ENCODE data around the gene PPARG.

Gene PPARG

DNA sequence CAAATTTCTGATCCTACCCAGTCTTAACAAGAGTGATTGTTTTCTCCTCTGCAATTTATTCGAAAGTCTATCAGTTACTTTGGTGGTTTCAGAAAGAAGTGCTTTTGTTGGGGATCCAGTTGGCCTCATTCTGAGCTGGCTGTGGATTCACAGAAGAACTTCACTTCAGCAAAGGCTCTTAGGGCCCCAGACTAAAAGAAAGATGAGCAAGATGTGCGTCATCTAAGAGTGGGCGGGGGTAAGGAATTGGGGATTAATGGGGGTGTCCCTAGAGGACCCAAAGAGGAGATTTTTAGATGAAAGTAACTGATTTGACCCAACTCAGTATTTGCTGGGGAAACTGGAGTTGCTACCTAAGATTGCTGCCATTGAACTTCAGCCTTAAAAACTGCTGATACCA, 131.5 kb downstream of the PPARG start:
- Histone ChIP-seq H3K4me1 (ENCODE audit: control insufficient read depth, insufficient read depth, low read length) (peaks cover 29% of the 10 kb centered on the region), H3K9me3 (ENCODE audit: control insufficient read depth, low read length) (no peaks in the 10 kb centered on the region), H3K4me3 (ENCODE audit: low read length) (no peak overlapping the region), H3K36me3 (ENCODE audit: control insufficient read depth, insufficient read depth, low read length) (no peaks in the 10 kb centered on the region), H3K9ac (ENCODE audit: low read length) (no peak overlapping the region), H3K27me3 (ENCODE audit: control insufficient read depth, insufficient read depth, low read length) (no peaks in the 10 kb centered on the region)

- H3K4me1 ChIP-seq (ENCODE audit: control insufficient read depth, insufficient read depth, low read length): peaks cover 37% of the 10 kb centered on the region
- H3K9me3 ChIP-seq (ENCODE audit: control insufficient read depth, low read length): no peaks in the 10 kb centered on the region
- H3K27me3 ChIP-seq (ENCODE audit: control insufficient read depth, insufficient read depth, low read length): no peaks in the 10 kb centered on the region
- H3K36me3 ChIP-seq (ENCODE audit: control insufficient read depth, insufficient read depth, low read length): no peaks in the 10 kb centered on the region
- H3K4me3 ChIP-seq (ENCODE audit: low read length): no peak overlapping the region
- no peak overlapping the region for H3K9ac ChIP-seq (ENCODE audit: low read length)
These were observed 132.3 kb downstream of the PPARG start for GRCh38 chr3:12421132-12421531.

- H3K4me3 ChIP-seq (ENCODE audit: low read length): no peak overlapping the region
- H3K27me3 ChIP-seq (ENCODE audit: control insufficient read depth, insufficient read depth, low read length): no peaks in the 10 kb centered on the region
- H3K4me1 ChIP-seq (ENCODE audit: control insufficient read depth, insufficient read depth, low read length): peaks cover 41% of the 10 kb centered on the region
- H3K9ac ChIP-seq (ENCODE audit: low read length): no peak overlapping the region
- no peaks in the 10 kb centered on the region for H3K9me3 ChIP-seq (ENCODE audit: control insufficient read depth, low read length)
- H3K36me3 ChIP-seq (ENCODE audit: control insufficient read depth, insufficient read depth, low read length): no peaks in the 10 kb centered on the region
These were observed 134.3 kb downstream of the PPARG start for GRCh38 chr3:12423131-12423530.

DNA sequence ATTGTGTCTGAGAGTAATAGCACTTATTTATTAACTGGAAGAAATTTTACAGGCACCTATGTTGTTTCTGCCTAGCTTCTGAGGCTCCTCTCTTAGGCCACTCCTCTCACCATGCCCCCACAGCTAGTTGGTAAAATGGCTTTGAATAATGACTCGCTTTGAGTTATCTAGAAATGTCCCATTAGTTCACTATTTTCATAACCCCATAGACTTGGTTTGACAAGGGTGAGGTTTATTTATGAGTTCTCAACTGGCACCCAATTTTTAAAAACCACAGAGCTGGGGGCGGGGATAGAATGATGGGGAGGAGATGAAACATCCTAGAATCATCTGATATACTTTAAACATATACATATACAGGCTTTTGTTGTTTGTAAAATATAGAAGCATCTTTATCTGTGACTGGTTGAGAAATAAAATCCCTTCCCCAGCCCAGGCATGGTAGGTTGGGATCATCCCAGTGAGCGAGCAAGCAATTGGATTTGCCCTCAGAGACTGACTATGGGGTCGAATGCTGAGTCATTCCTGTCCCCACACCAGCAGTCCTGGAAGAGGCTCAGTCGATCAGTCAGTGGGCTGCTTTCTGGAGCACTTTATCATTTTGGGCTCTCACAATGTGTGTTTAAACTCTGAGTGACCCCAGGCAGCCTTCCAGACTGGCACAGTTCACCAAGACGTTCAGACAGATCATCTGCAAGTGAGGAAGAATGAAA, 135.2 kb downstream of the PPARG start:
- Histone ChIP-seq H3K36me3 (ENCODE audit: control insufficient read depth, insufficient read depth, low read length) (no peaks in the 10 kb centered on the region), H3K4me1 (ENCODE audit: control insufficient read depth, insufficient read depth, low read length) (peaks cover 41% of the 10 kb centered on the region), H3K9me3 (ENCODE audit: control insufficient read depth, low read length) (no peaks in the 10 kb centered on the region), H3K4me3 (ENCODE audit: low read length) (no peak overlapping the region), H3K27me3 (ENCODE audit: control insufficient read depth, insufficient read depth, low read length) (no peaks in the 10 kb centered on the region), H3K9ac (ENCODE audit: low read length) (no peak overlapping the region)

DNA sequence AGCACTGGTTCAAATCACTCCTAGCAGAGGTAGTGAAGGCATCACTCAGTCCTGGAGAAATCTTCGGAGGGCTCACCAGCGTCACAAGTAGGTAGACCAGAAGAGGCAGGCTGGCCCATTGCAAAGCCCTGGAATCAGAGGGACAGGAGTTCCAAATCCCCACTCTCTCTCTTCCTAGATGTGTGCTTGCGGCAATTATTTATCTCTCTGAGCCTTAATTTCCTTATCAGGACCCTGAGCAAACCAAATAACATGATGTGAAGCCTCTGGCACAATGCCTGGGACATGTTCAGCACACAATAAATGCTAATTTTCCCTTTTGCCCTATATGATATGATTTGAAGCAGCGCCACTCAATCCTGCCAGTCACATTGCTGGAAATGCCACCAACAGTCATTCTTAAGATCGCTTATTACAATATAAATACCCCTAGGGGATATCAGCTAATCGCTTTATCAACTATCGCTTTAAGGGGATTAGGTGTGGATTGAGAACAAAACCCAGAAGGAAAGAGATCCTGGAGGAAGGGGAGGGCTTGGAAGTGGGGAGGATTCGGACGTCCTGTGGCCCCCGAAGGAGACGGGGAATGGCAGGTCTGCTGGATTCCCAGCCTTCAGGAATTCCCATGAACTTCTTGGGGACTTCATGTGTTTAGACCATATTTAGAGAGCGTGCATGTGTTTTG, 135.9 kb downstream of the PPARG start:
- Histone ChIP-seq H3K9ac (ENCODE audit: low read length) (no peak overlapping the region), H3K9me3 (ENCODE audit: control insufficient read depth, low read length) (no peaks in the 10 kb centered on the region), H3K4me3 (ENCODE audit: low read length) (no peak overlapping the region), H3K4me1 (ENCODE audit: control insufficient read depth, insufficient read depth, low read length) (peaks cover 41% of the 10 kb centered on the region), H3K36me3 (ENCODE audit: control insufficient read depth, insufficient read depth, low read length) (no peaks in the 10 kb centered on the region), H3K27me3 (ENCODE audit: control insufficient read depth, insufficient read depth, low read length) (no peaks in the 10 kb centered on the region)

DNA sequence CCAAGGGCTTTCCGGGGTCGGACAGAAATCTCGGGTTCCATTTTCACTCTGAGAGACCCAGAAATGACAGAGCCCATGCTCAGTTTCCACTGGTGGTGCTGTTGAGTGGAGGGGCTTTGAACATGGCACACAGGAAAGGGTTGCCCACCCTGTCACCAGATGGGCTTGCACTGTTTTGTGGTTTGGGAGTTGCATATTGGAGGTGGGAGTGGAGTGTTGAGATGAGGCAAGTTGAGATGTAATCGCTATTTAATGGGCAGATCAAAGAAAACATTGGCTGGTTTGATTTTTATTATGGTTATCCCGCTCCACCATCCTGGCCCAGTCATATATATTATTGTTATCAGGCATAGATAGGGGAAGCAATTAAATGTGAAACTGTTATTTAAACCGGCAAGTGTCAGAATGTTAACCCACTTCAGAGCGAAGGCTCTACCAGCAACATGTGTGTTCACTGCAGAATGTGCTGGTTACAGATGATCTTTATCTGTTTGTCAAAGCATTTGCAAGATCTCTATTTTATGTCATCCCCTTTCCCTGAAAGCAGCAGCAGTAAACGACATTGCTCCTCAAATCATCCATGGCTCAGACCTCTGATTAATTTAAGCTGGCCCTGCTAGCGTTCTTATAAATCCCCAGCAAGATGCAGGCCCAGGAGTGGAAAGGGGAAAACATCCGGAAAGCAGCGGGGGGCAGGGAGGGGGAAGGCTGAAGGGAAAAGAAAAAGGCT, 137.1 kb downstream of the PPARG start:
- Histone ChIP-seq H3K9me3 (ENCODE audit: control insufficient read depth, low read length) (no peaks in the 10 kb centered on the region), H3K36me3 (ENCODE audit: control insufficient read depth, insufficient read depth, low read length) (no peaks in the 10 kb centered on the region), H3K27me3 (ENCODE audit: control insufficient read depth, insufficient read depth, low read length) (no peaks in the 10 kb centered on the region), H3K4me3 (ENCODE audit: low read length) (no peak overlapping the region), H3K9ac (ENCODE audit: low read length) (no peak overlapping the region), H3K4me1 (ENCODE audit: control insufficient read depth, insufficient read depth, low read length) (peaks cover 41% of the 10 kb centered on the region)

DNA sequence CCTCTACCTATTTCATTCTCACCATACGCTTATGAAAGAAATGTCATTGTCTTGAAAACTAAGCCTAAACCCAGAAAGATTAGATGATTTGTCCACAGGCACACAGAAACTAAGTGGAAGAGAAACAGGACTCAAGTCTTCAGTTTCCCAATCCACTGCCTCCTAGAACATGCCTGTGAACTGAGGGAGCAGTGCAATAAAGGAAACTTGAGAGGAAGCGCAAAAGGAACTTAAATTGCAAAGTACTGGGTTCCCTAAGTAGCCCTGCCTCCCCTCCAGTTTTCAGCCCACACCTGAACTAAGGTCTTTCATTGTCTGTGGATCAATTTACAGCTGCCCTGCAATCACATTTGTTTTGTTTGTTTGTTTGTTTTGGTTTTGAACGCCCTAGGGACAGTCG, 138.7 kb downstream of the PPARG start:
- H3K9me3 ChIP-seq (ENCODE audit: control insufficient read depth, low read length): no peaks in the 10 kb centered on the region
- no peak overlapping the region for H3K9ac ChIP-seq (ENCODE audit: low read length)

DNA sequence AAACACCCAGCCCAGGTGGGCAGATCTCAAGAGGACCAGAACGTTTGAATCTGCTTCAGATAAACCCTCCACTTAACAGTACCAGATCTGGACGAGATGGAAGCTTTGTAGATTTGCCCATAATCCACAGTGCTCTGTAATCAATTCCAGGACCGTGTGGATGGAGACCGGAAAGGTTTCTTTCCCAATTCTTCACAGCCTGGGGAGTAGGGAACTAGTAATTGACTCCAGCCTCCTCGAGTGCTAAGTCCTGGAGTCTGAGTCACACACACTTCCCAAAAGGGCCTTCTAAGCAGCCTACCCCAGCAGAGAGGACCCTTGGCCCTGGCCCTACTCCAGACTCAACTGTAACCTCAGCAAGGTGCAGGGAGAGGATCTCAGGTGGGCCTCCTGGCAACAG, 139.3 kb downstream of the PPARG start:
- Histone ChIP-seq H3K9me3 (ENCODE audit: control insufficient read depth, low read length) (no peaks in the 10 kb centered on the region), H3K27me3 (ENCODE audit: control insufficient read depth, insufficient read depth, low read length) (no peaks in the 10 kb centered on the region), H3K36me3 (ENCODE audit: control insufficient read depth, insufficient read depth, low read length) (no peaks in the 10 kb centered on the region), H3K4me1 (ENCODE audit: control insufficient read depth, insufficient read depth, low read length) (peaks cover 35% of the 10 kb centered on the region), H3K9ac (ENCODE audit: low read length) (no peak overlapping the region), H3K4me3 (ENCODE audit: low read length) (no peak overlapping the region)

More for the DNA sequence above, 138.7 kb downstream of the PPARG start:
- H3K36me3 ChIP-seq (ENCODE audit: control insufficient read depth, insufficient read depth, low read length): no peaks in the 10 kb centered on the region
- peaks cover 41% of the 10 kb centered on the region for H3K4me1 ChIP-seq (ENCODE audit: control insufficient read depth, insufficient read depth, low read length)
- H3K27me3 ChIP-seq (ENCODE audit: control insufficient read depth, insufficient read depth, low read length): no peaks in the 10 kb centered on the region
- H3K4me3 ChIP-seq (ENCODE audit: low read length): no peak overlapping the region

GRCh38 chr3:12430086-12430485, 141.2 kb downstream of the PPARG start:
- Histone ChIP-seq H3K27me3 (ENCODE audit: control insufficient read depth, insufficient read depth, low read length) (no peaks in the 10 kb centered on the region), H3K36me3 (ENCODE audit: control insufficient read depth, insufficient read depth, low read length) (no peaks in the 10 kb centered on the region), H3K9ac (ENCODE audit: low read length) (no peak overlapping the region), H3K4me1 (ENCODE audit: control insufficient read depth, insufficient read depth, low read length) (peaks cover 15% of the 10 kb centered on the region), H3K4me3 (ENCODE audit: low read length) (no peak overlapping the region), H3K9me3 (ENCODE audit: control insufficient read depth, low read length) (no peaks in the 10 kb centered on the region)

- Histone ChIP-seq H3K4me3 (ENCODE audit: low read length) (no peak overlapping the region), H3K27me3 (ENCODE audit: control insufficient read depth, insufficient read depth, low read length) (no peaks in the 10 kb centered on the region), H3K9me3 (ENCODE audit: control insufficient read depth, low read length) (no peaks in the 10 kb centered on the region)
These were observed 145.0 kb downstream of the PPARG start for GRCh38 chr3:12433823-12434222.

DNA sequence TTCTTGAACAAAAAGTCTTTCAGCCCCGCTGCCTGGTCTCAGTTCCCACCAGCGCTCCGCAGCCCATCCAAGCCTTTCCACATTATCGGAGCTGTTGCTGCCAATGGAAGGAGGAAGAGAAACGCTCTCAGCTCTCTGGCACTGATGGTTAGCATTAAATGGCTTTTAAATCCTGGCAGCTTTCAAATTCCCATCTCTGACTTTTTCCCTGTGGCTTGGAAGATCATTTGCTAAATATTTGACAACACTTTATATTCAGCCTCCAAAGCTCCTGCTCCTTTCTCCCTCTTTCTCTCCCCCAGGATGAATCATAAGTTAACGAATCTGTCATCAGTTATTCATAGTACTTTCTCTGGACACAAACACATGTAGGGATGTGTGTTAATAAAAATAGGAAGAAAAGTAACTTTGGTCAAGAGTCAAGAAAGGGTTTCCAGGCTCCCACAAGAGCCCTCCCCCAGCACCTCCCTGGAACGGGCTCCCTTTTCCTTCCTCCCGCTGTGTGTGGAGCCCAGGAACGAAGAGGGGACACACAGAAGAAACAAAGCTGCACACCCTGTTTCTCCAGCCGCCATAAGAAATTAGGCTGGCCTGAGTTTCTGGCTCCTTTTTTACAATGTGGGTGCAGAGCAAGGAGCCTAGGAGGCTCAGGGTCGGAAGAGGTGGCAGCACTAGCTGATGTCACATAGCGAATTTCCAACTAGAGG, 147.8 kb downstream of the PPARG start:
- Histone ChIP-seq H3K9me3 (ENCODE audit: control insufficient read depth, low read length) (no peaks in the 10 kb centered on the region), H3K9ac (ENCODE audit: low read length) (no peak overlapping the region), H3K27me3 (ENCODE audit: control insufficient read depth, insufficient read depth, low read length) (no peaks in the 10 kb centered on the region), H3K4me1 (ENCODE audit: control insufficient read depth, insufficient read depth, low read length) (no peaks in the 10 kb centered on the region), H3K4me3 (ENCODE audit: low read length) (no peak overlapping the region), H3K36me3 (ENCODE audit: control insufficient read depth, insufficient read depth, low read length) (no peaks in the 10 kb centered on the region)

More at GRCh38 chr3:12433823-12434222, 145.0 kb downstream of the PPARG start:
- Histone ChIP-seq H3K4me1 (ENCODE audit: control insufficient read depth, insufficient read depth, low read length) (no peaks in the 10 kb centered on the region), H3K36me3 (ENCODE audit: control insufficient read depth, insufficient read depth, low read length) (no peaks in the 10 kb centered on the region), H3K9ac (ENCODE audit: low read length) (no peak overlapping the region)

GRCh38 chr3:12437221-12437605, 148.3 kb downstream of the PPARG start:
- H3K9me3 ChIP-seq (ENCODE audit: control insufficient read depth, low read length): no peaks in the 10 kb centered on the region
- no peaks in the 10 kb centered on the region for H3K4me1 ChIP-seq (ENCODE audit: control insufficient read depth, insufficient read depth, low read length)
- no peaks in the 10 kb centered on the region for H3K27me3 ChIP-seq (ENCODE audit: control insufficient read depth, insufficient read depth, low read length)
- H3K36me3 ChIP-seq (ENCODE audit: control insufficient read depth, insufficient read depth, low read length): no peaks in the 10 kb centered on the region
- H3K4me3 ChIP-seq (ENCODE audit: low read length): no peak overlapping the region
- no peak overlapping the region for H3K9ac ChIP-seq (ENCODE audit: low read length)
